Immature natural killer cell (primary cell): ENCODE data around the gene ST8SIA2. TPM values are rescaled to one million over a fixed set of nuclear protein-coding genes. Genes with fewer than 3 reads are reported as not detected.

ENCODE experiments used
- DNase-seq, 3 donors: peaks; one replicate each; pipeline ENCODE4 v3.0.0; 2022; ENCODE audit warnings: mixed read lengths in 1 of 3
- H3K27ac Mint-ChIP-seq, 6 donors: one replicate each; pipeline ENCODE4 v1.8.0; 2020; ENCODE audit warnings: mixed read lengths in 6 of 6, mild to moderate bottlenecking in 5 of 6, inconsistent platforms in 4 of 6, moderate library complexity in 3 of 6
- H3K27me3 Mint-ChIP-seq, 3 donors: one replicate each; pipeline ENCODE4 v1.8.0; 2020 to 2021; ENCODE audit warnings: low read depth in 3 of 3, mild to moderate bottlenecking in 3 of 3, mixed read lengths in 3 of 3, moderate library complexity in 3 of 3, inconsistent platforms in 1 of 3
- H3K36me3 Mint-ChIP-seq, 3 donors: one replicate each; pipeline ENCODE4 v1.8.0; 2020; ENCODE audit warnings: mixed read lengths in 3 of 3, inconsistent platforms in 2 of 3, mild to moderate bottlenecking in 2 of 3
- H3K4me1 Mint-ChIP-seq, 2 donors: one replicate each; pipeline ENCODE4 v1.8.0; 2020; ENCODE audit warnings: inconsistent platforms in 2 of 2, mild to moderate bottlenecking in 2 of 2, mixed read lengths in 2 of 2, moderate library complexity in 1 of 2
- H3K4me3 Mint-ChIP-seq, 5 donors: one replicate each; pipeline ENCODE4 v1.8.0; 2020; ENCODE audit warnings: mild to moderate bottlenecking in 5 of 5, mixed read lengths in 5 of 5, inconsistent platforms in 3 of 5, moderate library complexity in 3 of 5
- H3K9me3 Mint-ChIP-seq, 6 donors: one replicate each; pipeline ENCODE4 v1.8.0; 2020; ENCODE audit warnings: mild to moderate bottlenecking in 6 of 6, mixed read lengths in 6 of 6, inconsistent platforms in 4 of 6, moderate library complexity in 3 of 6
- polyA plus RNA-seq, 3 donors: library from polyadenylated mRNA; unstranded; fragments of 300-500 nt; fragmentation: Illumina TruSeq; gene quantifications; one replicate each; pipeline ENCODE4 v1.2.3, GENCODE V29; 2021

The ST8SIA2 gene
- polyA plus RNA-seq, 3 donors from 2014 or later = not detected

DNA sequence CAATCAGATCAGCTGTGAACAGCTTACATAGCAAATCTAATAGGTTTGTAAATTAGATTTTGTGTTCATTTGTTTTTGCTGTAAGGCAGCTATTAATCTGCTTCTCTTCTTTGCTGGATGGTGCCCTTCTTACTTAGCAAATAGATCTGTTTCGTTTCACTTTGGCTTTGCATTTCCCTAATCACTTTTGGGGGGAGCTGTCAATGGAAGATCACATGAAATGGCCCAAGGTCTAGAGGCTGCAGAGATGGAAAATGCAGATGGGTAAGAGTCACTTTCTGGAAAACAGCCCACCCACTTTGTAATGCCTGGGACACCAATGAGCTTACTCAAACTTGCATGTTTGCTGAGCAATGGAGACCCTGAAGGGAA, 36.4 kb downstream of the ST8SIA2 start:
- H3K4me1 Mint-ChIP-seq = peaks cover 2 to 6% of the 10 kb centered on the region in 2 donors
- no peak overlapping the region for H3K27ac Mint-ChIP-seq
- no peak for DNase-seq
- no peaks in the 10 kb centered on the region for H3K36me3 Mint-ChIP-seq
- H3K4me3 Mint-ChIP-seq = no peak overlapping the region
- H3K9me3 Mint-ChIP-seq = no peaks in the 10 kb centered on the region
- peaks cover 0 to 15% (median 5%) of the 10 kb centered on the region in 3 donors for H3K27me3 Mint-ChIP-seq

DNA sequence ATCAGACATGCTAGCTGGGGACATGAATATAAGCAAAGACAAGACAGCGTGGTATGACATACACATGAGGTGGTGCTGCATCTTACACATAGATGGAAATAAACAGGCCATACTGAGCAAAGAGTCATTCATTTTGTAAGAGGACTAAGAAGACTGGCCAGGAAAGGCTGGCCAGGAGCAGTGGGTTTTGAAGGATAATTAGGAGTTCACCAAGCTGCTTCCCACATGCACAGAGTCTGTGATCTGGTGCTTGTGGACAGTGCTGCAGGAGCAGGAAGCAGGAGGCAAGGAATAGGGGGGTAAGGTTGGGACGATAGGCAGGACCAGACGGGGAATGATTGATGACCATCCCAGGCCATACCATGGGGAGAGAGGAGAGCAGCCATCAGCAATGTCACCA, 41.5 kb downstream of the ST8SIA2 start:
- peaks cover 0 to 3% (median 2%) of the 10 kb centered on the region in 3 donors for H3K27me3 Mint-ChIP-seq
- no peak for DNase-seq
- H3K9me3 Mint-ChIP-seq = peaks cover 0 to 2% (median 0%) of the 10 kb centered on the region in 6 donors
- no peak overlapping the region for H3K4me3 Mint-ChIP-seq
- H3K36me3 Mint-ChIP-seq = no peaks in the 10 kb centered on the region
- no peak overlapping the region for H3K27ac Mint-ChIP-seq
- no peaks in the 10 kb centered on the region for H3K4me1 Mint-ChIP-seq

DNA sequence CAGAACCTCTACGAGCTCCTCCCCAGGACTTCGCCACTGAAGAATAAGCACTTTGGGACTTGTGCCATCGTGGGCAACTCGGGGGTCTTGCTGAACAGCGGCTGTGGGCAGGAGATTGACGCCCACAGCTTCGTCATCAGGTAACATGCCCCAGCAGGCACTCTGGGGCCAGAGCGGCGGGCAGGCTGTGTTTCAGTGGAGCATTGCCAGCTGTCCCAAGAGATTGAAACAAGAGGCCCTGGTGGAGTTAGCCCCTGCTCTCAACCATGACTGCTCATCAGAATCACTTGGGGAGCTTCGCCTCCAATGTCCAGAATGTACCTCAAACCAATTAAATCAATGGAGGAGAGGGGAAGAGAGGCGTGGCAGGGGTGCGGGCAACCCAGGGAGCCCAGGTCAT, 44.8 kb downstream of the ST8SIA2 start:
- Mint-ChIP-seq H3K4me1 (no peaks in the 10 kb centered on the region), H3K4me3 (no peak overlapping the region), H3K27ac (no peak overlapping the region), H3K9me3 (peaks cover 0 to 2% (median 0%) of the 10 kb centered on the region in 6 donors), H3K27me3 (peaks cover 0 to 2% (median 0%) of the 10 kb centered on the region in 3 donors), H3K36me3 (no peaks in the 10 kb centered on the region)
- DNase-seq = no peak

DNA sequence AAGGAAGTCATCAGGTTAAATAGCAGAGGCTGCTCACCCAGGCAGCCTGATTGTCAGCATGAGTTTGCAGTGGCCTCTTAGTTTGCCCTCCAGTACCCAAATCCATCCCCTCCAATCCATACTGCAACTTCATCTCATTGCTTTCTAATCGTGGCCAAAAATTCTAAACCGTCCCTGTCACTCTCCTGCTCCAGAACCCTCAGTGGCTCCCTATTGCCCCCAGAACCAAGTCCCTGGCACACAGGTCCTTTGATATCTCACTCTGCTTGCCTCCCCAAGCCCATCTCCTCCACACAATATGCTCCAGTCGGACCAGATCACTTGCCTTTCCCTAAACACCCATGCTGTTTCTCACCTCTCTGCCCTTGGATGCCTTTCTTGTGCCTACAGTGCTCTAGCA, 49.7 kb downstream of the ST8SIA2 start:
- Mint-ChIP-seq H3K27ac (no peak overlapping the region), H3K4me1 (no peaks in the 10 kb centered on the region), H3K27me3 (no peaks in the 10 kb centered on the region), H3K4me3 (no peak overlapping the region), H3K36me3 (no peaks in the 10 kb centered on the region), H3K9me3 (peaks cover 0 to under 1% (median 0%) of the 10 kb centered on the region in 6 donors)
- DNase-seq = no peak

DNA sequence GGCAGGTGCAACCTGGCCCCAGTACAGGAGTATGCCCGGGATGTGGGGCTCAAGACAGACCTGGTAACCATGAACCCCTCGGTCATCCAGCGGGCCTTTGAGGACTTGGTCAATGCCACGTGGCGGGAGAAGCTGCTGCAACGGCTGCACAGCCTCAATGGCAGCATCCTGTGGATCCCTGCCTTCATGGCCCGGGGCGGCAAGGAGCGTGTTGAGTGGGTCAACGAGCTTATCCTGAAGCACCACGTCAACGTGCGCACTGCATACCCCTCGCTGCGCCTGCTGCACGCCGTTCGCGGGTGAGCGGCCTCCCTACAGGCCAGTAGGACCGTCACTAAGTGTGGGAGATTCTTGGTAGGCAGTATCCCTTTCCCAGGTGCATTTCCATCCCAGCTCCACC, 51.0 kb downstream of the ST8SIA2 start:
- no peak for DNase-seq
- no peak overlapping the region for H3K4me3 Mint-ChIP-seq
- no peak overlapping the region for H3K27ac Mint-ChIP-seq
- H3K4me1 Mint-ChIP-seq = no peaks in the 10 kb centered on the region
- H3K36me3 Mint-ChIP-seq = no peaks in the 10 kb centered on the region
- no peaks in the 10 kb centered on the region for H3K9me3 Mint-ChIP-seq
- no peaks in the 10 kb centered on the region for H3K27me3 Mint-ChIP-seq

DNA sequence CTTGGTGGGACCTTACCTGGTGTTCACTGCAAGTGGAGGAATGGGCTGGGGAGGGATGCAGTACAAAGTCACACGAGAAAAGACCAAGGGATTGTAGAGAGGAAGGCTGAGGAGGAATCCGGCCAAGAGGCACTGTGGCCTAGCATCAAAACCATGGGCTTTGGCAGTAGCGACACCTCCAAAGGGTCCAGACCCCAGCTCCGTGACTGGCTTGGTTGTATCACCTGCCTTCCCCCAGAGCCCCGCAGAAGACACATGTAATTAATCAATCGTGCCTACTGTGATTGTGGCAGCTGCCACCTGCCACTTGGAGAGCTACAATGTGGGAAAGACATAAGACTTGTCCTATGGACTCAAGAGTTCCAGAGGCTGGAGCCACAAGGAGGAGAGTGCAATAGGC, 54.7 kb downstream of the ST8SIA2 start:
- no peak overlapping the region for H3K27ac Mint-ChIP-seq

DNA sequence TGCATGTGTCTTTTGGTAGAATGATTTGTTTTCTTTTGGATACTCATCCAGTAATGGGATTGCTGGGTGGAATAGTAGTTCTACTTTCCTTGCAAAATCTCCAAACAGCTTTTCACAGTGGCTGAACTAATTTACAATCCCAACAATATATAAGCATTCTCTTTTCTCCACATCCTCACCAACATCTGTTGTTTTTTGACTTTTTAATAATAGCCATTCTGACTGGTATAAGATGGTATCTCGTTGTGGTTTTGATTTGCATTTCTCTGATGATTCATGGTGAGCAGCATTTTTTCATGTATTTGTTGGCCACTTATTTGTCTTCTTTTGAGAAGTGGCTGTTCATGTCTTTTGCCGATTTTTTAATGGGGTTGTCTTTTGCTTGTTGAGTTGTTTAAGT, 55.8 kb downstream of the ST8SIA2 start:
- Mint-ChIP-seq H3K27ac (no peak overlapping the region), H3K9me3 (no peaks in the 10 kb centered on the region), H3K4me1 (no peaks in the 10 kb centered on the region)

More for the DNA sequence above, 54.7 kb downstream of the ST8SIA2 start:
- H3K27me3 Mint-ChIP-seq = peaks cover 0 to 6% (median 3%) of the 10 kb centered on the region in 3 donors
- H3K4me3 Mint-ChIP-seq = no peak overlapping the region
- no peaks in the 10 kb centered on the region for H3K9me3 Mint-ChIP-seq
- no peak for DNase-seq
- H3K4me1 Mint-ChIP-seq = no peaks in the 10 kb centered on the region
- no peaks in the 10 kb centered on the region for H3K36me3 Mint-ChIP-seq

DNA sequence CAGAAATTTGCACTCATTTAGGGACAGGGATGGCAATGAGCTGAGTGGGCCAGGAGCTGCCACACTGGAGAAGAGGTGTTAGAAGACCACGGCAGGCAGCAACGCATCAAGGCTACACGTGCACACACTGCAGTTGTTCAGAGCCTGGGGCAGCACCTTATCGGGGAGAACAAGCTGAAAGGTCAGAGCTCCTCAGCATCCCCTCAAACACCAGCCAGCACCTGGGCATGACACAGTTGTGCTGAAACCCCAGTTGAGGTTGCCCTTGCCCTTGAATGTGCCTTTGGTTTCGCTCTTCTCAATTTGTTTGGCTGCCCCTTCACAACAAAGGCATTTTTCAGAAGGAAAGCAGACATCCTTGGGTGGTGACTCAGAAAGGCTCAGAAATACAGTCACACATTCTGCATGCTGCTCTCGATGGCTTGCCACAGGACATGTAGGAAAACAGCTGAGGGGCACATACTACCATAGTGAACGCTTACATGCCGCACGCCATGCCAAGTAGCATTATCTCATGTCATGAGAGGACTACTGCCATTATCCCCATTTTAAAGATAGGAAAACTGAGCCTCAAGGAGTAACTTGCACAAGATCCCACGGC, 57.6 kb downstream of the ST8SIA2 start:
- DNase-seq = no peak
- Mint-ChIP-seq H3K4me3 (no peak overlapping the region), H3K4me1 (no peaks in the 10 kb centered on the region), H3K27me3 (peaks cover 0 to 6% (median 3%) of the 10 kb centered on the region in 3 donors), H3K27ac (no peak overlapping the region), H3K9me3 (no peaks in the 10 kb centered on the region), H3K36me3 (no peaks in the 10 kb centered on the region)

More for the DNA sequence above, 55.8 kb downstream of the ST8SIA2 start:
- Mint-ChIP-seq H3K36me3 (no peaks in the 10 kb centered on the region), H3K27me3 (peaks cover 0 to 6% (median 3%) of the 10 kb centered on the region in 3 donors), H3K4me3 (no peak overlapping the region)
- DNase-seq = no peak

DNA sequence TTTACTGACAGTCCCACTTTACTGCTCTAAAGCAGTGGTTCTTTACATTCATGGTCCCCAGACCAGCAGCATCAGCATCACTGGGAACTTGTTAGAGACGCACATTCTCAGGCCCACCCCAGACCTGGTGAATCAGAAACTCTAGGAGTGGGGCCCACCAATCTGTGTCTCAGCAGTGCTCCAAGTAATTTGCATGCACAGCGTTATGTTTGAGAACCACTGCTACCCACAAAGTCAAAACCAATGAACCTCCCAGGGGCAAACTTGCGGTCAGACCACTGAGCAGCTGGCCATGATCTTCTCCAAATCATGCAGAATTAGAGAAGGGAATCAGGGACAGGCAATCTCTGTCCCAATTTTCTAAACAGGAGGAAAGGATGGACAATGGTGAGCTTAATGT, 58.5 kb downstream of the ST8SIA2 start:
- Mint-ChIP-seq H3K4me1 (no peaks in the 10 kb centered on the region), H3K27me3 (peaks cover 0 to 6% (median 3%) of the 10 kb centered on the region in 3 donors), H3K36me3 (no peaks in the 10 kb centered on the region), H3K4me3 (no peak overlapping the region), H3K27ac (no peak overlapping the region), H3K9me3 (no peaks in the 10 kb centered on the region)
- no peak for DNase-seq

DNA sequence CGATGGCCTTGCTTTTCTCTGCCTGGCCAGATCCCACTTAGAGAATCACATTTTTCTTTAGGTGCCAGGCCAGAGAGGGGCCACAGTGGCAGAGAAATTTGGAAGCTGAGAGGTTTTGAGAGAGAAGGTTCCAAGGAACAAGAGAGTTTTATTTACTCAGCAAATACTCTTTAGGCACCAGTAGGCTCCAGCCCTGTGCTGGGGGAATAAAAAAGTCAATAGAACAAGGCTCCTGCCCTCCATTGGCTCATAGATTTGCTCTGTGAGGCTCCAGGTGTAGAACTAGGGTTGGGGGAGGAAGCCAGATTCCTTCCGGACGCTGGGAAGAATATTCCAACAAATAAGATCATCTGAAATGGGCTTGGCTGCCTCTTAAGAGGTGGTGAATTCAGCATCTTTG, 59.9 kb downstream of the ST8SIA2 start:
- no peaks in the 10 kb centered on the region for H3K36me3 Mint-ChIP-seq
- H3K4me3 Mint-ChIP-seq = no peak overlapping the region
- H3K9me3 Mint-ChIP-seq = no peaks in the 10 kb centered on the region
- no peak overlapping the region for H3K27ac Mint-ChIP-seq
- H3K4me1 Mint-ChIP-seq = no peaks in the 10 kb centered on the region
- DNase-seq = no peak
- peaks cover 0 to 6% (median 3%) of the 10 kb centered on the region in 3 donors for H3K27me3 Mint-ChIP-seq

DNA sequence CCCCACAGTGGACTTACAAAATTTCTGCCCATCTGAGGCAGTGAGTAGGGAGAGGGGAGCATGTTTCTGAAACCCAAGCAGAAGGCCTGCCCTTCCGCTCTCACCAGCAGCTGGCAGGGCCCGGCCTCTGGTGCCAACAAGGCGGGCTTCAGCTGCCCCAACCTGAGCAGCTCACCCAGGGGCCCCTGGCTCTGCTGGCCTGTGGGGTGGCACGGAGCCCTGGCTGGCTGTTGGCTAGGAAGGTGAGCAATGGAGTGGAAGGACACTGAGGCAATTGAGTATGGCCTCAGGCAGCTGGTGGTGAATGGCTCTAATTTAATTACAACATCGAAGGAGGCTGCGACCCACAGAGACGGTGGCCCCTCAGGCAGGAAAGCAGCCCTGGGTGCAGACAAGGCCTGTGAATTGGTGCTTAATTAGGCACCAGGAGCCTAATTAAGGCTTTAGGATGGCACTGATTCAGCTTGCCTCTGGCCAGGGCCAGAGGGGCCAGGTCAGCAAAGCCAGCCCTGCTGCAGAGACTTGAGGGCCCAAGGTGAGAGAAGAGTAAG, 60.9 kb downstream of the ST8SIA2 start:
- Mint-ChIP-seq H3K27ac (no peak overlapping the region), H3K4me3 (no peak overlapping the region), H3K27me3 (peaks cover 0 to 6% (median 3%) of the 10 kb centered on the region in 3 donors), H3K9me3 (no peaks in the 10 kb centered on the region), H3K36me3 (no peaks in the 10 kb centered on the region), H3K4me1 (no peaks in the 10 kb centered on the region)
- no peak for DNase-seq

DNA sequence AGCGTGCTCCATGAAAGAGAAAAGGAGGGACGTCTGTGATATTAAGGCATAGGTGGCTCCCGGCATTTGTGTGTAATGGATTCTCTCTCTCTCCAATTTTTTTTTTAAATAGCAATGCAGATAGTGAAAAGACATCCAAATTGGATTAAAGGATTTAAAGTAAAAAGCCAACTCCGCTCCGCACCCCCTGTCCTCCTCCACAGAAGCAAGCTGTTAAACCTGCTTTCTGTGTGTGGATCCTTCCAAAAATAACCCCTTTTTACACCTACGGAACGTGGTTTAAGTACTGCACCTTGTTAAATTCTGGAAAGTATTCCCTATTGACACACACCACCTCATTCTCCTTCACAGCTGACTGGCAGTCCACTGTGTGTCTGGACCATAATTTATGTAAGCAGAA, 61.6 kb downstream of the ST8SIA2 start:
- Mint-ChIP-seq H3K9me3 (no peaks in the 10 kb centered on the region), H3K4me1 (no peaks in the 10 kb centered on the region), H3K4me3 (no peak overlapping the region), H3K27ac (no peak overlapping the region), H3K27me3 (peaks cover 0 to 6% (median 3%) of the 10 kb centered on the region in 3 donors), H3K36me3 (no peaks in the 10 kb centered on the region)
- DNase-seq = no peak

DNA sequence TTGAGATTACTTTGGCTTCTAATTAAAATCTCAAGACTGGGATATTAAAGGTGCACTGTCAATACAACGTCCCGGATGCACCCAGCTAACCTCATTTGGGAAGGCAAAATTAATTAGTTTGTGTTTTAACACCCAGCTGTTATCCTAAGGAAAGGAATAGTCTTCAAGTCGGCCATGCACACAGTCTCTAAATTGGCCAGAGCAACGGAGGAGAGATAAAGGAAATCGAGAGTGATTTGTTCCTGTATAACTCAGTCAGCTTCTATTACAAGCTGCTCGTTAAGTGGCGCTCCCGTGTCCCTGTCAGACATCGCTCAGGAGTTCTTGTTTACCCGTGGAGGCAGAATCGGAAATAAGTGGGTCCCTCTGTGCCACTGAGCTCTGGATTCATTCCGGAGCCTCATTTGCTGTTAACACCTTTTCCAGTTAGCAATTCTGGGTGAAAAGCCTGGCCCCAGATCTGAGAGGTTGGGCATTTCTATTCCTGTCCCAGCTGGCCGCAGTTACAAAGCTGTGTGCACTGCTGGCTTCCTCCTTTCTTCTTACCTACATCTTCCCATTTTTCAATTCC, 63.9 kb downstream of the ST8SIA2 start:
- peaks cover 0 to 3% (median 0%) of the 10 kb centered on the region in 3 donors for H3K27me3 Mint-ChIP-seq

DNA sequence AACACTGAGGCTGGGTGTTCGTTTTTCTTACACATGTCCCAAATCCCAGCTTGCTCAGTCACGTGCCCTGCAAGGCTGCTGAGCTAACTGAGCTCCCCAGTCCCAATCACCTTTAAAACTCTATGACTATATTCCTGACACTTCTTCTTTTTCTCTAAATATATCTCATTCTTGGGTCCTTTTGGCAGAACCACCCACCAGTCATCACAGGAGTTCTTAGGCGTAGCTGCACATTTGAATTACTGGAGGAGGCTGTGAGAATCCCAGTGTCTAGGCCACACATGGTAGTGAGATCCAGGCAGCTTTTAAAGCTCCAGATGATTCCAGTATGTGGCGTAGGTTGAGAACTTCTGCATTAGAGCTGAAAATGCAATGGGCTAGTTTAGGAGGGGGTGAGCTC, 66.3 kb downstream of the ST8SIA2 start:
- H3K27ac Mint-ChIP-seq = no peak overlapping the region
- no peak for DNase-seq
- H3K4me3 Mint-ChIP-seq = no peak overlapping the region
- H3K9me3 Mint-ChIP-seq = no peaks in the 10 kb centered on the region
- H3K4me1 Mint-ChIP-seq = no peaks in the 10 kb centered on the region
- H3K36me3 Mint-ChIP-seq = no peaks in the 10 kb centered on the region
- no peaks in the 10 kb centered on the region for H3K27me3 Mint-ChIP-seq

More for the DNA sequence above, 63.9 kb downstream of the ST8SIA2 start:
- Mint-ChIP-seq H3K9me3 (no peaks in the 10 kb centered on the region), H3K27ac (no peak overlapping the region), H3K4me1 (no peaks in the 10 kb centered on the region), H3K36me3 (no peaks in the 10 kb centered on the region), H3K4me3 (no peak overlapping the region)
- DNase-seq = no peak
